Left colon (tissue), 2 donors: Measurements from ENCODE around the gene FOXP4. TPM values are rescaled to one million over a fixed set of nuclear protein-coding genes. Genes with fewer than 3 reads are reported as not detected.

Experiments used
- ATAC-seq: fragments of 200-7000 bp; cut with Tn5 transposase; one replicate; pipeline ENCODE4 v1.9.1; 2020; ENCODE audit warnings: mild to moderate bottlenecking, moderate library complexity
- DNase-seq, 2 donors: peaks; one replicate each; pipeline ENCODE4 v3.0.0-alpha.2; 2020
- intact Hi-C, 2 donors: fragments of 100-400 bp; cut with DNase I in 1 of 2; cut with micrococcal nuclease in 1 of 2; formaldehyde crosslinking; loops; one replicate each; pipeline versions ENCODE4 v1.11.2 to v1.14.0; 2022; cut with DNase I, micrococcal nuclease
- total RNA-seq, 2 donors: library from RNA; stranded (reverse); fragmentation: NEBNext Ultra II Directional; extraction: Animal tissue kit (Norgen Biotek cat#: 25700); gene quantifications; one replicate each; pipeline ENCODE4 v1.2.1, GENCODE V29; 2021
- donor health status: DM: no; HTN: no; CAD: no.
- donor health status: DM: yes; HTN: yes; CAD: no.

FOXP4 gene
- total RNA-seq, 2 donors from 2014 or later, result 38.6 to 39.4 TPM

GRCh38 chr6:41591859-41592502, 45.8 kb downstream of the FOXP4 start:
- intact Hi-C loops, result loop anchor here in 1 of 2 donors (5.0 to 10.0 kb wide), 3 partner anchors 127 to 225 kb away; no protein-coding TSS in a partner anchor
- peak; percentile 51 to 76 for DNase-seq
- peak; percentile 74 for ATAC-seq

GRCh38 chr6:41593406-41593805, 47.2 kb downstream of the FOXP4 start:
- intact Hi-C loops, result loop anchor here in 1 of 2 donors (5.0 to 10.0 kb wide), 3 partner anchors 129 to 226 kb away; no protein-coding TSS in a partner anchor
- ATAC-seq, result no peak
- DNase-seq, result no peak

GRCh38 chr6:41593839-41594238, 47.7 kb downstream of the FOXP4 start:
- ATAC-seq (no peak), DNase-seq (no peak)
- intact Hi-C loops, result loop anchor here in 1 of 2 donors (5.0 to 10.0 kb wide), 3 partner anchors 129 to 227 kb away; no protein-coding TSS in a partner anchor

GRCh38 chr6:41594326-41594725, 48.1 kb downstream of the FOXP4 start:
- intact Hi-C loops, result loop anchor here in 1 of 2 donors (5.0 to 10.0 kb wide), 3 partner anchors 130 to 227 kb away; no protein-coding TSS in a partner anchor
- no peak for DNase-seq
- ATAC-seq, result no peak

- intact Hi-C loops, result loop anchor here in 1 of 2 donors (5.0 to 10.0 kb wide), 3 partner anchors 130 to 227 kb away; no protein-coding TSS in a partner anchor
- DNase-seq (no peak), ATAC-seq (no peak)
Observed at GRCh38 chr6:41594766-41595165, 48.6 kb downstream of the FOXP4 start.

- intact Hi-C loops, result loop anchor here in 1 of 2 donors (10.0 kb wide), 1 partner anchor 130 kb away; no protein-coding TSS in a partner anchor
- DNase-seq (no peak), ATAC-seq (no peak)
Observed at GRCh38 chr6:41595166-41595565, 49.0 kb downstream of the FOXP4 start.

- intact Hi-C loops, result loop anchor here in 1 of 2 donors (10.0 kb wide), 1 partner anchor 131 kb away; no protein-coding TSS in a partner anchor
- ATAC-seq (no peak), DNase-seq (no peak)
Observed at GRCh38 chr6:41596096-41596685, 50.0 kb downstream of the FOXP4 start.

- DNase-seq (no peak), ATAC-seq (no peak)
Observed at GRCh38 chr6:41596807-41597206, 50.6 kb downstream of the FOXP4 start.

GRCh38 chr6:41597246-41598000, 51.2 kb downstream of the FOXP4 start:
- DNase-seq, result no peak
- no peak for ATAC-seq
- intact Hi-C loops, result loop anchor here in 1 of 2 donors (10.0 kb wide), 1 partner anchor 133 kb away; no protein-coding TSS in a partner anchor

More at GRCh38 chr6:41596807-41597206, 50.6 kb downstream of the FOXP4 start:
- intact Hi-C loops, result loop anchor here in 1 of 2 donors (10.0 kb wide), 1 partner anchor 132 kb away; no protein-coding TSS in a partner anchor

- ATAC-seq, result no peak
- DNase-seq, result no peak
- intact Hi-C loops, result loop anchor here in 1 of 2 donors (10.0 kb wide), 1 partner anchor 134 kb away; no protein-coding TSS in a partner anchor
Observed at GRCh38 chr6:41598670-41599014, 52.5 kb downstream of the FOXP4 start.

- intact Hi-C loops, result loop anchor here in 1 of 2 donors (10.0 kb wide), 1 partner anchor 134 kb away; no protein-coding TSS in a partner anchor
- DNase-seq (no peak), ATAC-seq (no peak)
Observed at GRCh38 chr6:41599015-41599851, 53.1 kb downstream of the FOXP4 start.

GRCh38 chr6:41599852-41600445, 53.8 kb downstream of the FOXP4 start:
- no peak for ATAC-seq
- no peak for DNase-seq
- intact Hi-C loops, result loop anchor here in 1 of 2 donors (10.0 kb wide), 1 partner anchor 135 kb away; no protein-coding TSS in a partner anchor

GRCh38 chr6:41600499-41601247, 54.5 kb downstream of the FOXP4 start:
- intact Hi-C loops, result no loop called here
- DNase-seq, result no peak
- no peak for ATAC-seq

- intact Hi-C loops, result no loop called here
- ATAC-seq (no peak), DNase-seq (no peak)
Observed at GRCh38 chr6:41601248-41601549, 55.0 kb downstream of the FOXP4 start.

- ATAC-seq (no peak), DNase-seq (no peak)
- intact Hi-C loops, result loop anchor here in 1 of 2 donors (2.0 kb wide), 1 partner anchor 80 kb away; no protein-coding TSS in a partner anchor
Observed at GRCh38 chr6:41602422-41602743, 56.2 kb downstream of the FOXP4 start.

- DNase-seq (peak; percentile 79 to 82), ATAC-seq (peak; percentile 78)
- intact Hi-C loops, result loop anchor here in 1 of 2 donors (2.0 kb wide), 1 partner anchor 80 kb away; no protein-coding TSS in a partner anchor
Observed at GRCh38 chr6:41602864-41603608, 56.9 kb downstream of the FOXP4 start.

GRCh38 chr6:41604006-41604405, 57.8 kb downstream of the FOXP4 start:
- DNase-seq (no peak), ATAC-seq (no peak)
- intact Hi-C loops, result no loop called here
